Esophagus squamous epithelium (tissue), 5 donors: ENCODE data around the gene SPOCK1. TPM values are rescaled to one million over a fixed set of nuclear protein-coding genes. Genes with fewer than 3 reads are reported as not detected.

ENCODE experiments used
- DNase-seq: peaks from one replicate; lab custom pipeline; 2025; lab: John Stamatoyannopoulos, UW
- H3K27ac ChIP-seq, 4 donors: fragments of 200-600 bp; sonication (generic); one replicate each; pipeline ENCODE4 v1.5.1; 2016 to 2019; ENCODE audit warnings: mild to moderate bottlenecking in 1 of 4
- H3K27me3 ChIP-seq, 4 donors: fragments of 200-600 bp; sonication (generic); 1 replicate in 3 of 4; 2 replicates in 1 of 4; pipeline versions ENCODE4 v1.5.1 to v1.6.0; 2017 to 2021; ENCODE audit warnings: antibody characterized with exemption in 1 of 4
- H3K36me3 ChIP-seq, 3 donors: fragments of 200-600 bp; sonication (generic); one replicate each; pipeline ENCODE4 v1.5.1; 2016 to 2019
- H3K4me1 ChIP-seq, 3 donors: fragments of 200-600 bp; sonication (generic); one replicate each; pipeline ENCODE4 v1.5.1; 2017 to 2019
- H3K4me3 ChIP-seq, 4 donors: fragments of 200-600 bp; sonication (generic); 1 replicate in 3 of 4; 2 replicates in 1 of 4; pipeline ENCODE4 v1.5.1; 2016 to 2019; ENCODE audit warnings: mild to moderate bottlenecking in 2 of 4, moderate library complexity in 1 of 4
- H3K9me3 ChIP-seq, 3 donors: fragments of 200-600 bp; sonication (generic); one replicate each; pipeline ENCODE4 v1.5.1; 2016 to 2019
- CTCF ChIP-seq, 6 experiments: fragments of 450-650 bp in 4 of 6; fragments of 200-600 bp in 2 of 6; sonication (generic) in 2 of 6; IDR thresholded peaks; one replicate each; pipeline ENCODE4 v1.5.1; 2016 to 2019; ENCODE audit warnings: antibody characterized with exemption in 6 of 6, mild to moderate bottlenecking in 4 of 6, moderate library complexity in 4 of 6
- POLR2A ChIP-seq, 4 donors: fragments of 450-650 bp; IDR thresholded peaks; one replicate each; pipeline ENCODE4 v1.6.1; 2017; ENCODE audit warnings: antibody characterized with exemption in 4 of 4, mild to moderate bottlenecking in 4 of 4, moderate library complexity in 3 of 4
- WGBS, 2 donors: methylation state at CpG; one replicate each; pipeline ENCODE4 v1.1.5; 2018; 5-methylcytosine and 5-hydroxymethylcytosine counted together
- intact Hi-C: fragments of 100-400 bp; cut with DNase I; formaldehyde crosslinking; loops from one replicate; pipeline ENCODE4 v1.15.0; 2022
- total RNA-seq, 4 donors: library from RNA; depleted of rRNA; stranded (reverse); fragments of >200 nt; gene quantifications; one replicate each; pipeline ENCODE4 v1.1.0, GENCODE V29; 2016
- donor health status: DM: yes; HTN: yes; CAD: no.

SPOCK1 gene
- total RNA-seq, 4 donors from 2014 or later: 0.99 to 21.9 (median 8.1) TPM

GRCh38 chr5:137283801-137284200 lies 215.3 kb downstream of the SPOCK1 start:
- TF ChIP-seq POLR2A (IDR thresholded peaks at IDR 0.05) (no peak), CTCF (IDR thresholded peaks at IDR 0.05) (no peak)
- Histone ChIP-seq H3K27ac (no peak overlapping the region), H3K4me1 (no peaks in the 10 kb centered on the region), H3K9me3 (no peaks in the 10 kb centered on the region), H3K4me3 (no peak overlapping the region), H3K36me3 (no peaks in the 10 kb centered on the region), H3K27me3 (peaks cover 0 to 7% (median 0%) of the 10 kb centered on the region in 4 donors)
- intact Hi-C loops: no loop called here
- no peak for DNase-seq
- WGBS, 2 donors: 42 to 96% methylated on average over 2 of the region's 2 CpGs

GRCh38 chr5:137282216-137282615 lies 216.9 kb downstream of the SPOCK1 start:
- Histone ChIP-seq H3K4me1 (no peaks in the 10 kb centered on the region), H3K27ac (no peak overlapping the region), H3K27me3 (no peaks in the 10 kb centered on the region), H3K9me3 (no peaks in the 10 kb centered on the region), H3K36me3 (no peaks in the 10 kb centered on the region), H3K4me3 (no peak overlapping the region)
- WGBS, 2 donors: 43 to 44% methylated on average over 5 of the region's 5 CpGs
- TF ChIP-seq POLR2A (IDR thresholded peaks at IDR 0.05) (no peak), CTCF (IDR thresholded peaks at IDR 0.05) (no peak)
- no peak for DNase-seq
- intact Hi-C loops: no loop called here

- Histone ChIP-seq H3K9me3 (no peaks in the 10 kb centered on the region), H3K4me3 (no peak overlapping the region), H3K36me3 (no peaks in the 10 kb centered on the region), H3K27me3 (no peaks in the 10 kb centered on the region), H3K4me1 (no peaks in the 10 kb centered on the region), H3K27ac (no peak overlapping the region)
- intact Hi-C loops: no loop called here
- TF ChIP-seq CTCF (IDR thresholded peaks at IDR 0.05) (no peak), POLR2A (IDR thresholded peaks at IDR 0.05) (no peak)
- no peak for DNase-seq
- WGBS, 2 donors: 60 to 68% methylated on average over 1 of the region's 1 CpG
These were observed 217.9 kb downstream of the SPOCK1 start for GRCh38 chr5:137281201-137281600.

DNA sequence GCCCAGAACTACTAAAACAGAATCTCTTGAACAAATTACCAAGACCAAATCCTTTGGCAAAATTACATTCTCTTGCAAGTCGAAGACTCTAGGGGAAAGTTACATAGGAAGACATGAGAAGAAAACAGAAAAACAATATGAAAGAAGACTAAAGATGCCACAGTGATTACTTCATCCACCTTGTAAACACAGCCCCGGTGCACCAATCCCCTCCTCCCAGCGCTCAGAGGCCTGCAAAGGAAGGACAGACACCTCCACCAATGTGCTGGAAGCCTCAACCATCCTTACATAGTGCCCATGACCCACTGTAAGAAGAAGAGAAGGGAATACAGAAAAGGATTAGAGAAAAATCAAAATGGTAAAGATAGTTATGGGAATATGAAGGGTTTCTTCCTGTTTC lies 218.5 kb downstream of the SPOCK1 start:
- Histone ChIP-seq H3K9me3 (no peaks in the 10 kb centered on the region), H3K27ac (no peak overlapping the region), H3K36me3 (no peaks in the 10 kb centered on the region), H3K27me3 (no peaks in the 10 kb centered on the region), H3K4me3 (no peak overlapping the region), H3K4me1 (no peaks in the 10 kb centered on the region)
- WGBS, 2 donors: 42 to 49% methylated on average over 3 of the region's 3 CpGs
- TF ChIP-seq CTCF (IDR thresholded peaks at IDR 0.05) (no peak), POLR2A (IDR thresholded peaks at IDR 0.05) (no peak)
- intact Hi-C loops: no loop called here
- DNase-seq: no peak

DNA sequence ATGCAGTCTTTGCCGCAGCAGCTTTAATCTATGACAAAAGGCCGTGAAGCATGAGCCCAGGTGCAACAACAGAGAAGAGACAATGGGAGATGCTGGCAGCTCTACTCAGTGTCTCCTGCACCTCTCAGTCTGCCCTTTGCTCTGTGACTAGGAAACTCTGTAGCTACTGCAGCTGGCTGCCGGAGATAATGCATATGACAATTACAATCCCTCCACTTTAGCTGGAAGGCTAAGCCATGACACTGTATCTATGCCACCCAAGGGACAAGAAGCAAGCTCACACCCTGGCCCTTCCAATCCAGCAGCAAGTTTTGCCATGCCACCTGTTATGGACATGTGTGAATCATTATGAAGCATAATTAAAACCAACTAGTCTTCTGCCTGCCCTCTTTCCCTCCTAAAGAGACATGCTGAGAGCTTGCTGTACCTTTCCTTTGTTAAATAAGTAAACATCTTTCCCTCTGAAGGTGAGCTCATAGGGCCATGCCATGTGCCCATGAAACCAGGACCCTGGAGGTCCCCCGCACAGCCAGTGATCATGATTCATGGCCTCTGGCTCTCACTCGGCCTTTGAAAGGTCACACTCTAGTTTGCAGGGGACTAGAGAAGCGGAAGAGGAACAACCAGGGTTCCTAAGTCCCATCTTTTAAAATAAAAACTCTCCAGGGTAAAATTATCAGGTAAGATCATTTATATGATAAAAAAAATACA lies 219.4 kb downstream of the SPOCK1 start:
- H3K27me3 ChIP-seq: no peaks in the 10 kb centered on the region
- DNase-seq: no peak
- H3K36me3 ChIP-seq: no peaks in the 10 kb centered on the region
- TF ChIP-seq CTCF (IDR thresholded peaks at IDR 0.05): no peak
- TF ChIP-seq POLR2A (IDR thresholded peaks at IDR 0.05): no peak
- WGBS, 2 donors: 85 to 91% methylated on average over 5 to 6 of the region's 6 CpGs
- H3K4me1 ChIP-seq: no peaks in the 10 kb centered on the region
- H3K27ac ChIP-seq: no peak overlapping the region
- H3K4me3 ChIP-seq: no peak overlapping the region
- H3K9me3 ChIP-seq: no peaks in the 10 kb centered on the region
- intact Hi-C loops: no loop called here
